Muscle of back (tissue), 11 donors: ENCODE results near the gene MTARC2. TPM values are rescaled to one million over a fixed set of nuclear protein-coding genes. Genes with fewer than 3 reads are reported as not detected.

ENCODE experiments used
- DNase-seq, 3 donors: peaks; one replicate each; pipeline versions ENCODE4 v3.0.0 to v3.0.0-alpha.2; 2013
- polyA plus RNA-seq, 10 donors: library from polyadenylated mRNA; unstranded; fragments of 120-200 nt; gene quantifications; one replicate each; pipeline ENCODE4 v1.2.1, GENCODE V29; 2013; ENCODE audit not compliant: insufficient read length in 10 of 10

Gene MTARC2
- polyA plus RNA-seq, 10 donors: 11.6 to 25.2 (median 16.8) TPM

DNA sequence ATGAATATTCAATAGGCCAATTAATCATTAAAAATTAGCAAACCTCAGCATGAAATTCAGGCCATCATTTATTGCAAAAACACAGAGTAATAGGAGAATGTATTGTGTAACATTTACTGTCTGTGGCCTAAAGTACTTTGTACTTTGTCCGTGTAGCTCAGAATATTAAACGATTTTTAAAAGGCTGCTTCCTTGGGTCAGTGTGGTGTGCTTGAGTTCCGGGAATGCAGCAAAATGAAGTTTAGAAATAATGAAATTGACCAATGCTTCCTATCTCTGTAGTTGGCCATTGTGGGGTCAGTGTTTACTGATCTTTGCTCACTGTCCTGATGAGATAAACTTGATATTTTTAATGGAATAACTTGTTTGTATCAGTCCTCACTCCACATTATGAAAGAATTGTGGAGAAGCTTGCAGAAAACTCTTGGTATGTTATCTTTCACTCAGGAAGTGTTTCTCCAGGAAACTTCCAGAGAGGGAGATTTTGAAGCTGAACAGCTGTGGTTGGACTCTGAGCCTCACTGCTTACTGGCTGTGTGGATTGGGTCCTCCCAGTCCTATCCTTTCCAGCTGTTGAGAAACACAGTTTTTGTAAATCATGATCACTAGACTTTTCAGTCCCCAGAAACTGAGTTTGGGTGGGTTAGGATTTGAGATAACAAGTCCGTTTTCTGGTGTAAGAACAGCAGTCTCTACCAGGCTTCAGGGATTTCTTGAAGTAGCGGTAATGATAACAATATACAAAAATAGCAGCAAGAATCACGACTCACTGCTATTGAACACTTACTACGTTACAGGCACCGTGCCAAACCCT is 19.4 kb downstream of the MTARC2 start:
- DNase-seq: peak in 1 of 3 donors; percentile 35

DNA sequence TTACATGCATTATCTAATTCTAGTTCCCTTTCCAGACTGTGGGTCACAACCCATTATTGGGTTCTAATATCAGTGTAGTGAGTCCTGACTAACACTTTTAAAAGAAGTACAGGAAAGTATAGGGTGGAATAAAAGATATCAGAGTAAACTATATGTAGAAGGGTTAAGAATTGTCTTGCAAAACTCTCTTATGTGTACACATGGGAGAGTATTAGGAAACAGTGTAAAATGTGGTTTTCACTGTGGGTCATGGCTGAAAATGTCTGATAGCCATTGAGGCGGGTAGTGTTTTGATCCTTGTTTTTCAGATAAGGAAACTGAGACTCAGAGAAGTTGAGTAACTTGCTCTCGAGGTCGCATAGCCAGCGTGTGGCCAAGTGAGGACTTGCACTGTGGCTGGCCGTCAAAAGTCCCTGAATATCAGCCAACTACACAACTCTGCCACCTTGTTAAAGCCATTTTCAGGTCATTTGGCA is 20.0 kb downstream of the MTARC2 start:
- DNase-seq: no peak

DNA sequence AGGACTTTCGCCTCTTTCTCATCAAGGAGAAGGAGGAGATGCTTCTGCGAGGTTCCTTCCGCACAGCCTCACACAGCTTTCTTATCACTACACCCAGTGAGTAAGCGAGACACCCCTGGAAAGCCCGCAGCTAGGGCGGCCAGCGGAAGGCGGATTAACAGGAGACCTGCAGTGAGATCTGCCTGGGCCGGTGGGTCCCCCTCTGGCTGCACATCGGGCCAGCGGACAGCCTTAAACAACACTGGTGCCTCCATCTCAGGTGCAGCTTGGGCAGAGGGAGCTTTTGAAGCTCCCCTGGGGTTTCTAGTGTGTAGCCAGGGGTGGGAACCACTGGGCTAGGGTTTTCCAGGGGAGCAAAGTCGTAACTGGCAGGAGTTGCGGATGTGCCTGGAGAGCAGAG is 21.1 kb downstream of the MTARC2 start:
- DNase-seq: no peak

DNA sequence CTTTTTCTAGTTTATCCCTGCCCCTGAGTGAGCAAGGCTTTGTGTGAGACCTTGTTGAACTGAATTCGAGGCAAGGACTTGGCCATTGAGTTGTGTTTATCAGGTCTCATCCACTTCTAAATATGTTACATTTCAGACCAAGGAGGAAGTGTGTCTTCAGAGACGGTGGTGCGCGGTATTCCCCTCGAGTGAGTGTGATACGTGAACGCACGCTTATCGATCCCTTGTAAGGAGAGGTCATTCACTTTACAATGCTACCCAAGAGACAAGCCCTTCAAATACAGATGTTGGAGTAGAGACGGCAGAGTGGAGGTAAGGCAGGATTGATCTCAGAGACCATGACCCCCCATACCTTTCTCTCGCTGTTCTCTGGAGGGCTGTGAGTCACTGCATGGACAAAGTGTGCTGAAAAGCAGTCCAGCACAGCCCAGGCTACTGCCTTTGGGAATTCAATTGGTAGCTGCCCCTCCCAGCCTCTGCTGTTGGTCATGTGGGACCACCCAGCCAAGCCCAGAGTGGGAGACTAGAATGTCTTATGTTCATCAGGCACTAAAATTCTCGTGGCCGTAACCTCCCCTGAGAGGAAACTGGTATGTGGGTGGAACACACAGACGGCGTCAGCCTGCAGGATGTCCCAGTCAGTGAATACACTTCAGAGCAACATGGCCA is 22.3 kb downstream of the MTARC2 start:
- no peak for DNase-seq

DNA sequence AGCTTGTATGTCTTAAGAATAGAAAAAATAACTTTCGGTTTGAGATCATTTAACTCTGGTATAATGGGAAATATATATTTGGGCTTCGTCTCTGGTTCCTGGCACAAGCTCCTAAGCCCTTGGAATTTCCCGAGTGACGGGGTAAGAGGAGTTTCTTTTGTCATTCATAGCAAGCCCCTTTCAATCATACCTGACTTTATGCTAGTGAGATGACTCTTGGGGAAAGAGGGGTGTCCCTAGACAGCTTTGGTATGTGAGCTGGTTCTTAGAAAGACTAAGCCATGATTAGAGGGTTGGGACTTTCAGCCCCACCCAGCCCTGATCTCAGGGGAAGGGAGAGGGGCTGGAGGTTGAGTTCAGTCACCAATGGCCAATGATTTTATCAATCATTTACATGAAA is 24.7 kb downstream of the MTARC2 start:
- DNase-seq: no peak

DNA sequence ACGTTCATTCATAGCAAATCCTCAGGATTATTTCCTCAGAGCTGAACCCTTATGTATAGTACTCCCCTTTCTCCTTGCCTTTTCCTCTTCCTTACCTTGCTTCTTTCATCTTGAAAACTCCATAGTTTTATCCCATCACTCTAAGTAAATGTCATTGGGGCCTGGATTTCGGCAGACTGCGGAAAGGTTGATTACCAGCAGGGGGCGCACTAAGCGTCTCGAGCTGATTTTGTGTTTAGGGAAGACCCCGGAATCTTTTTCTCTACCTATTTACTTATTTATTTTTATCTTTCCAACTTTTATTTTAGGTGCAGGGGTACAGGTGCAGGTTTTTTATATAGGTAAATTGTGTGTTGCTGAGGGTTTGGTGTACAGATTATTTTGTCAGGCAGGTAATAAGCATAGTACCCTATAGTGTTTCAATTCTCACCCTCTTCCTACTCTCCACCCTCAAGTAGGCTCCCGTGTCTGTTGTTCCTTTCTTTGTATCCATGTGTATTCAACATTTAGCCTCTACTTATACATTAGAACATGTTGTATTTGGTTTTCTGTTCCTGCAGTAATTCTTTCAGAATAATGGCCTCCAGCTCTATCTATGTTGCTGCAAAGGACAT is 27.2 kb downstream of the MTARC2 start:
- no peak for DNase-seq

DNA sequence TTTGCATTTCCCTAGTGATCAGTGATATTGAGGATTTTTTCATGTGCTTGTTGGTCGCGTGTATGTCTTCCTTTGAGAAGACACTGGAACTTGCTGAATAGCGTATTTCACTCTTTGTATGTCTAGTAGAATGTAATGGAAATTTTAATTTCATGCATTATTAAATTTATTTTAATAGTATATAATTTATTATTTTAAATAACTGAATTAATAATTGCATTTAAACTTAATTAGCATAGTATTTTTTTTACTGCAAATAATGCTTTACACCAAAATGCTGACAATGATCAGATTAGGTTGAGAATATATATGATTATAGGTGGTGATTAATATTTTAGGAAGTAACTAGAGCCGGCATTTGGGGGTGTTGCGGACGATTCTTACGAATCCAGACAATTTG is 28.1 kb downstream of the MTARC2 start:
- DNase-seq: no peak

DNA sequence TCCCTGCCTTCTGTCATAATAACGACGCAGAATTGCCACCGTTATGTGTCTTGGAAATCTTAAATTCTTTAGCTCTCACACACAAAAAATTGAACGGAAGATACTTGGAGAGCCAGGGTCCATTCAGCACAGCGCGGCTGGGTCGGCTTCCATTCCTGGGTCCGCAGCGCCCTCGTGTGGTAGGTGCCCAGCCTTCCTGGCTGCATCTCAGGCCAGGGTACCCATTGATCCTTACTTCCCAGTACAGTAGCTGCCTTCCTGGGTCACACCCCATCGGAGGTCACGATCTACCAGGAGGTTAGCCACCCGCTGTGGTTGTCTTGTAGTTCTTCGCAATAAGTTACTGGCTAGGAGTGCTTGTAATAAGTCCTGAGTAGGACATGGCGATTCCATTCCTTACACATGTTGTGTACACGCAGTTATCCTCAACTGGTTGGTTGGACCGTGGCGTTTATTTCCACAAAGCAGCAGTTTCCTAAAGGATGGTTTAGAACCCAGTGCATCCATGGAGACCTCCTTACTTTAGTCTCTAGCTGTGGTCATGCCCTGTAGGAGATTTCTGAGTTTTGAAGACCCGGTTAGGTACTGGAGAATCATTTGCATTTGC is 28.7 kb downstream of the MTARC2 start:
- peak; percentile 58 to 83 (median 74) for DNase-seq

DNA sequence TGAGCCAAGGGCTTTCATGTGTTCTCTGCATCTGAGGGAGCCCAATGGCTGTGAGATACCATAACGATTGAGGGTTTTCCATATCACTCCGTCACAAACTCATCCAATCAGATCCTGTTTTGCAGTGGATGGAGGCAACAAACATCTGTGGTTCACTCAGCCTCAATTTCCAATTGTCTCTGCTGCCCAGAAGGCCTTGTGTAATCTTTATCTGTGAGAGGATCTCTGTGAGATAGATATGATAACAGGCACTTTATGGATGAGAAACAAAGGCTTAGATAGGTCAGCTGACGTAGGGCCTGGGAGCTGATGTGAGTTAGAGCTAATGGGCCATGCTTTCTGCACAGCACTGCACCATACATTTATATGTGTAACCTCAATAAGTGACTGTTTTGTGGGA is 35.3 kb downstream of the MTARC2 start:
- no peak for DNase-seq

DNA sequence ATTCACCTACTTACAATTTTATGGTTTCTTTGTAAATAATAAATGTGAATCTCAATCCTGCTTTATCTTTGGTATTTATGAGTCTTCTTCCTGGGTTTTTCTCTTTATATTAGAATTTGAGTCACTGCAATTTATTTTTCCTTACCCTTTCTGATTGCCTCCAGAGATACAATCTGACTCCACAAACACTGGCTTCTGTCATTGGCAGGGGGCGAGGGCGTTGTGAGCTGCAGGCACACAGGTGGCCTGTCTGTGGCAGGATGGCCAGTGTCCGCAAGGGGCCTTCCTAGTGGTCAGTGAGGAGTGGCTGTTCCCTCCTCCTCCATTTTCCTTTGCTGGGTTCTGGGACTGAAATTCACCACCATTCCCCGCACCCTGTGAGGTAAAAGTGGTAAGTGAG is 36.6 kb downstream of the MTARC2 start:
- no peak for DNase-seq

DNA sequence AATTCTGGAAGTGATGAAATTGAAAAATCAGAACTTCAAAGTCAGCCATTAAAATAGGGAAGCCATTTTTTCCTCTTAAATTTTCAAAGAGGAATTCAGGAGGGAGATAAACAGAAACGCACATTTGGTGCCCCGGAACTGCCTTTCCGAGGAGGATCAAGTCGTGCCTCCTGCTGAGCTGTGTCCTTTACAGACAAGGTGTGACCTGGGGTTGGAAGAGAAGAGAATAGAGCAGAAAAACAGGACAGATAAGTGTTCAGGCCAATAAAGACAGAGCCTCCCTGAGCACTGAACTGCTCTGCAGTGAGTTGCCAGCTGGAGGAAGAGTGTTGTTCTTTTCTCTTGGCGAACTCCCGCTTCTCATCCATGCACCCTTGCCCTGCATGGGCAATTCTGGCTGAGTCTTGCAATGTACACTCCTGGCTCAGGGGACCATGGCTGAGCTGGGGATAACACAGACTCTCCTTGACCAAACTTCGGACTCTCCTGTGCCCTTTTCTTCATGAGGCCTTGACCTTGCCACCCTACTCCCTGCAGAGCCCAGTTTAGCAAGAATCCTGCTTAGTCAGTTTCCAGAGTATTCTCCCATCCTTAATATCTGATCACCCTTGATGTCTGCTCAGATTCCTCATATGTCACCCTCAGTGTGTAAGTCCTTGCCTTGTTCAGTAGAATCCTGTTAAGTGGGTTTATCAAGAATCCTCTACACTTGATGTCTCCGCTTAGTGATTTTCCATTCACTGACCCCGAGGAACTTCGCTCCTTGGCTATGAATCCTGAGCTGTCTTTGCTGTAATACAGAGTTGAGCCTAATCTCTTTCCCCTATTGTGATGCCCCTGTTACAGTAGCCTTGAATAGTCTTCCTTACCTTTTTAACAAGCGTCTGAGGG is 37.3 kb downstream of the MTARC2 start:
- no peak for DNase-seq

DNA sequence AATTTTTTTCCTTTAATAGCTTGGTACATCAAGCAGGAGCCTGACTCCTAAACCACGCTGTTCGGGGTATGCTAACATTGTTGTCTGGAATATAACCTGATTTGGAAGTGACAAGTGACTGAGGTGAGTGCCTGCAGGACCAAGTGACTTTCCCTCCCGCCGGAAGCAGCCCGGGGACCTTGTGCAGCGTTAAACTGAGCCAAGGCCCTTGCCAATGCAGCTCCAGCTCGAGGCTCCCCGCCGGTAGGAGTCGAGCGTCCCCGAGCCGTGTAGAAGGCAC is 37.9 kb downstream of the MTARC2 start:
- peak in 1 of 3 donors; percentile 15 for DNase-seq

DNA sequence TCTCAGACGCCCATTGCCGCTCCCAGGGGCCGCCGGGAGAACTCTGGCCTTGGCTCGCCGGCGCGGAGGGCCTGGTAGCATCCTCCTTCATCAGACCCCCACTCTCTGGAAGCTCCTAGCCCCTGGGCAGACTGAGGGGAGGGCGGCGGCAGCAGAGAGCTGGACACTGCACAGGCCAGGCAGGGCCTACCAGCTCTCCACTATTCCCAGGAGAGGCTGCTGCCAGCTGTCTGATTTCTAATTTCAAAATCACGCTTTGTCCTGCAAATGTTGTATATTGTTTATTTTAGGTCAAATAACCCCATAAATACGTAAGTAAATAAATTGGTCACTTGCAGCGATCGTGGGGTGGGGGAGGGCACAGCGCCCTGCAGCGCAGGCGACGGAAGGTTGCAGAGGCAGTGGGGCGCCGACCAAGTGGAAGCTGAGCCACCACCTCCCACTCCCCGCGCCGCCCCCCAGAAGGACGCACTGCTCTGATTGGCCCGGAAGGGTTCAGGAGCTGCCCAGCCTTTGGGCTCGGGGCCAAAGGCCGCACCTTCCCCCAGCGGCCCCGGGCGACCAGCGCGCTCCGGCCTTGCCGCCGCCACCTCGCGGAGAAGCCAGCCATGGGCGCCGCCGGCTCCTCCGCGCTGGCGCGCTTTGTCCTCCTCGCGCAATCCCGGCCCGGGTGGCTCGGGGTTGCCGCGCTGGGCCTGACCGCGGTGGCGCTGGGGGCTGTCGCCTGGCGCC is 38.4 kb downstream of the MTARC2 start, which contains the start of gene MTARC1:
Gene MTARC1, plus strand, starts transcription at position 577 of the 732 bp plus-strand sequence. Its CDS starts 32 bp downstream, at position 609.
- DNase-seq: peak; percentile 41 to 82 (median 74)

DNA sequence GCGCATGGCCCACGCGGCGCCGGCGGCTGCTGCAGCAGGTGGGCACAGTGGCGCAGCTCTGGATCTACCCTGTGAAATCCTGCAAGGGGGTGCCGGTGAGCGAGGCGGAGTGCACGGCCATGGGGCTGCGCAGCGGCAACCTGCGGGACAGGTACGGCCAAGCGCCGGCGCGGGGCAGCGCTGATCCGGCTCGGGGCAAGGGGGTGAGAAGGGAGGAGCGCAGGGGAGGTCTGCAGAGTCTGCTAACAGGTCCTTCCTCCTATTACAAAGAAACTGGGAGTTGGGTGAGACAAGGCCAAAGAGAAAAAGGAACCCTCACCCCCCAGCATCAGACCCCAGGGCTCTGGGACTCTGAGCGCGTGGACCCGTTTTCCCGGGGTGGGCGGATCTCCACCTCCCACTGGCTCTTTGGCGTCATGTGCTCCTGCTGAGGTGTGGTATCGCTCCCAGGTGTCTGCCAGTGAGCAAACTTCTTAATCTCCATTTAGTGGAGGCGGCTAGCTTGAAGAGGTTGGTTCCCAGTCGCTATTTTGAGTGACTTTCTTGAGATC is 39.0 kb downstream of the MTARC2 start:
- no peak for DNase-seq

DNA sequence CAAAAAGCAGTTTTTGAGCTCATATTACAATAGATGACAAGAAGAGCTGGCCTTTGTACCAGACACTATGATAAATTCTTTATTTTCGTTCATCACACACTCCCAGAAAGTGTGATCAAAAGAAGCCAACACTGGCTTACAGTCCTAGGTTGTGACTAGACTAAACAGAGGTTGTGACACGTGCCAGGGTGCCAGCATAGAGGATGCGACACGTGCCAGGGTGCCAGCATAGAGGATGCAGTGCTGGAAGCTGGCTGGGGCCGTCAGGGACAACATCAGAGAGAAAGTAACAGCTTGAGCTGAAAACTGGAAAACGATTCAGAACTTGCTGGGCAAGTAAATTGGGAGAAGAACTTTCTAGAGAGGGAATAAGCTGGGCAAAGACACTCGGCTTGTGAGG is 40.8 kb downstream of the MTARC2 start:
- no peak for DNase-seq

DNA sequence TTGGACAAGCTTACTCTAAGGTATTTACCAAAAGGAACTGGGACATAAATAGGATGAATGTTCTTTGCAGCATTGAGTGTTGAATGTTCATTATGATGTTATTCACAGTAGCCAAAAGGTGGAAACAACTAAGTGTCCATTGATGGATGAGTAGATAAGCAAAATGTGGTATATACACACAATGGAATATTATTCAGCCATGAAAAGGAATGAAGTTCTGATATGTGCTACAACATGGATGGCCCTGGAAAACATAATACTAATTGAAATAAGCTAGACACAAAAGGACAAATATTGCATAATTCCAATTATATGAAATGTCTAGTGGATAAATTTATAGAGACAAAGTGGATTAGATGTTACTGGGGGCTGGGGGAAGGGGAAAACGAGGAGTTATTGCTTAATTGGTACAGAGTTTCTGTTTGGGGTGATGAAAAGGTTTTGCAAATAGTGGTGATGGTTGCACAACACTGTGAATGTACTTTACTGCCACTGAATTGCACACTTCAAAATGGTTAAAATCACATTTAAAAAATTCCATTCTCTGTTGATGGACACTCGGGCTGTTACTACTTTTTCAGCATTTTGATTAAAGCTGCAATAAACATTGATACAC is 41.5 kb downstream of the MTARC2 start:
- DNase-seq: no peak

DNA sequence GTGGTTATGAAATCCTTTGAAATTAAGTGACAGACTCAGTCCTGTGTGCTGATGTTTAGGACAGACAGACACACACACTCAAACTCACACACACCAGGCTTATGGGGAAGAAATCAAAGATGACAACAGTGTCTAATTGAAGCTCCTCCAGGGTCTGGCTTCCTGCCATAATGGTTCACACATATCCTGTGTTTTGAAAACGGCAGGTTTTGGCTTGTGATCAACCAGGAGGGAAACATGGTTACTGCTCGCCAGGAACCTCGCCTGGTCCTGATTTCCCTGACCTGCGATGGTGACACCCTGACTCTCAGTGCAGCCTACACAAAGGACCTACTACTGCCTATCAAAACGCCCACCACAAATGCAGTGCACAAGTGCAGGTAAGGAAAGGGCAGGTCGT is 43.2 kb downstream of the MTARC2 start:
- no peak for DNase-seq

DNA sequence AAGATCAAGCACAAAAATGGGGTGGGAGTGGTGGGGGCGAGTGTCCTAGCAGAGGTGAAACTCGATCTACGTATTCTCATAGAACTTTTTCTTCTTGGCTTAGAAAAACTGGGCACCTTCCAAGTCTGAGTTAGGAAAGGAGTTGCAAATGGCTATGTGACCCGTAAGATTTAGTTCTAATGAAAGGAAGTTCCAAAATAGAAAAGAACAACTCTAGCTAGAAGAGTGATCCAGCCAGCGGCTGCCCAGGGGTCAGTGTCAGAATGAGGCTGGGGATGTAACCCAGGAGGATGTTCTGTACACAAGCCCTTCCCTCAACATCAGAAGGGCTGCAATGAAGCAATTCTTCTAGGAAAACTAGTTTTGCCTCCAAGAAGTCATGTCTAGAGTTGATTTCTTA is 43.8 kb downstream of the MTARC2 start:
- DNase-seq: peak in 1 of 3 donors; percentile 37

DNA sequence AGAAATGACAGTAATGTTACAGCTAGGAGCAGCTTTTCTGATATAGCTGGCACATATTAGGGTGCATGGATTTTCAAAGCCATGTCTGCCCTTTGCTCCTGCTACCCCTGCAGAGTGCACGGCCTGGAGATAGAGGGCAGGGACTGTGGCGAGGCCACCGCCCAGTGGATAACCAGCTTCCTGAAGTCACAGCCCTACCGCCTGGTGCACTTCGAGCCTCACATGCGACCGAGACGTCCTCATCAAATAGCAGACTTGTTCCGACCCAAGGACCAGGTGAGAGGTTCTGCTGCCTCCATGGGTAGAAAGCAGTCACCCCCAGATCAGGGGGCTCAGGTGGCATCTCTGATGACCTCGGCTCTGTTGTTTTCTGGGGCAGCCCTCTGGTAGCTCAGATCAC is 48.4 kb downstream of the MTARC2 start:
- no peak for DNase-seq

DNA sequence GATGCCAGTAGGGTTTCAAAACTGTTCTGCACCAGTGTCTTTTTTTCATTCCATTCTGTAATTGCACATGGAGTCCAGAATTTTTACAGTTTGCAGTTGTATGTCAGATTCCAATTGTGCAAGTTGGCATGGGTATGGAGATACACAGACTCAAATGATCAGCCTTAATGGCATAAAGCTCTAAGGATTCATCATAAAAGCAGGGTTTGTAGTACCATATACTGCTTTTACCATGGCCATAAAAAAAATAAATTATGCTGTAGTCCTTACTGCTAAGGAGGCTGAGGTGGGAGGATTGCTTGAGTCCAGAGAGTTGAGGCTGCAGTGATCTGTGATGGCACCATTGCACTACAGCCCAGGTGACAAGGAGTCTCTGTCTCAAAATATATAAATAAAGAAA is 48.9 kb downstream of the MTARC2 start:
- no peak for DNase-seq
